Neural progenitor cell (in vitro differentiated cells): ENCODE measurements around the gene CCDC134. TPM values are rescaled to one million over a fixed set of nuclear protein-coding genes. Genes with fewer than 3 reads are reported as not detected.

Source experiments
- DNase-seq: peaks from one replicate; pipeline ENCODE4 v3.0.0-alpha.2; 2016; ENCODE audit warnings: low spot score
- H2AFZ ChIP-seq: fragments of 200-600 bp; sonication (generic); replicated peaks from 2 replicates; pipeline ENCODE4 v1.6.1; 2016; ENCODE audit warnings: antibody characterized with exemption
- H3F3A ChIP-seq: fragments of 200-600 bp; sonication (generic); 2 replicates; pipeline ENCODE4 v1.6.1; 2016; ENCODE audit warnings: antibody characterized with exemption, low read depth
- H3K27ac ChIP-seq: fragments of 200-600 bp; sonication (generic); 2 replicates; pipeline ENCODE4 v1.5.1; 2016; ENCODE audit warnings: mild to moderate bottlenecking
- H3K27me3 ChIP-seq: fragments of 200-600 bp; sonication (generic); 2 replicates; pipeline ENCODE4 v1.6.1; 2016; ENCODE audit warnings: mild to moderate bottlenecking, moderate library complexity
- H3K36me3 ChIP-seq: fragments of 200-600 bp; sonication (generic); 2 replicates; pipeline ENCODE4 v1.5.1; 2016
- H3K4me1 ChIP-seq: fragments of 200-600 bp; sonication (generic); 2 replicates; pipeline ENCODE4 v1.6.1; 2016; ENCODE audit warnings: mixed run types
- H3K4me2 ChIP-seq: fragments of 200-600 bp; sonication (generic); 2 replicates; pipeline ENCODE4 v1.6.1; 2016
- H3K4me3 ChIP-seq: fragments of 200-600 bp; sonication (generic); 2 replicates; pipeline ENCODE4 v1.5.1; 2016
- H3K79me2 ChIP-seq: fragments of 200-600 bp; sonication (generic); 2 replicates; pipeline ENCODE4 v1.6.1; 2016; ENCODE audit warnings: low read depth
- H3K9ac ChIP-seq: fragments of 200-600 bp; sonication (generic); 2 replicates; pipeline ENCODE4 v1.6.1; 2016
- H3K9me3 ChIP-seq: fragments of 200-600 bp; sonication (generic); 2 replicates; pipeline ENCODE4 v1.5.1; 2016; ENCODE audit warnings: low read depth
- H4K20me1 ChIP-seq: fragments of 200-600 bp; sonication (generic); 2 replicates; pipeline ENCODE4 v1.6.1; 2016; ENCODE audit warnings: low read depth
- H3K27ac Mint-ChIP-seq: 3 replicates; pipeline ENCODE4 v1.8.0; 2021; ENCODE audit warnings: mixed read lengths
- H3K27me3 Mint-ChIP-seq: 2 replicates; pipeline ENCODE4 v1.8.0; 2022; ENCODE audit warnings: low read depth, mild to moderate bottlenecking, inconsistent platforms, moderate library complexity, mixed read lengths; ENCODE audit not compliant: insufficient read depth
- H3K36me3 Mint-ChIP-seq: 3 replicates; pipeline ENCODE4 v1.8.0; 2021; ENCODE audit warnings: mixed read lengths
- H3K4me1 Mint-ChIP-seq: 3 replicates; pipeline ENCODE4 v1.8.0; 2021; ENCODE audit warnings: mixed read lengths
- H3K4me3 Mint-ChIP-seq: 3 replicates; pipeline ENCODE4 v1.8.0; 2021; ENCODE audit warnings: mild to moderate bottlenecking, moderate library complexity, mixed read lengths
- H3K9me3 Mint-ChIP-seq: 3 replicates; pipeline ENCODE4 v1.8.0; 2020; ENCODE audit warnings: mixed read lengths
- CTCF ChIP-seq: fragments of 200-600 bp; sonication (generic); IDR thresholded peaks from 2 replicates; pipeline ENCODE4 v1.5.1; 2017; ENCODE audit warnings: antibody characterized with exemption, mild to moderate bottlenecking
- EZH2 ChIP-seq: fragments of 200-600 bp; sonication (generic); IDR thresholded peaks from 2 replicates; pipeline ENCODE4 v1.6.1; 2017; ENCODE audit warnings: antibody characterized with exemption, mild to moderate bottlenecking, moderate library complexity
- EZH2phosphoT487 ChIP-seq: fragments of 200-600 bp; sonication (generic); IDR thresholded peaks from 2 replicates; pipeline ENCODE4 v1.6.1; 2017; ENCODE audit warnings: antibody characterized with exemption
- total RNA-seq: library from RNA; depleted of rRNA; stranded (reverse); fragments of >200 nt; gene quantifications from 2 replicates; pipeline ENCODE4 v1.2.3, GENCODE V29; 2015; ENCODE audit warnings: low replicate concordance

CCDC134 gene
- total RNA-seq, 1 donor from 2014 or later = 8.8 TPM

GRCh38 chr22:41781507-41781906, 19.0 kb upstream of the CCDC134 start:
- no peaks in the 10 kb centered on the region for H3K4me1 ChIP-seq
- no peak overlapping the region for H3K27ac ChIP-seq
- no peak overlapping the region for H3K4me3 Mint-ChIP-seq
- H4K20me1 ChIP-seq = no peaks in the 10 kb centered on the region
- no peak overlapping the region for H2AFZ ChIP-seq
- no peaks in the 10 kb centered on the region for H3K9me3 ChIP-seq
- H3F3A ChIP-seq = no peaks in the 10 kb centered on the region
- no peaks in the 10 kb centered on the region for H3K36me3 Mint-ChIP-seq
- TF ChIP-seq EZH2 = no peak
- TF ChIP-seq EZH2phosphoT487 = no peak
- TF ChIP-seq CTCF = no peak
- H3K4me2 ChIP-seq = no peak overlapping the region
- no peaks in the 10 kb centered on the region for H3K36me3 ChIP-seq
- H3K79me2 ChIP-seq = no peaks in the 10 kb centered on the region
- no peak for DNase-seq
- no peak overlapping the region for H3K4me3 ChIP-seq
- H3K27me3 Mint-ChIP-seq = peaks cover 2% of the 10 kb centered on the region
- H3K4me1 Mint-ChIP-seq = peaks cover under 1% of the 10 kb centered on the region
- H3K9me3 Mint-ChIP-seq = no peaks in the 10 kb centered on the region
- no peak overlapping the region for H3K27ac Mint-ChIP-seq
- no peaks in the 10 kb centered on the region for H3K27me3 ChIP-seq
- H3K9ac ChIP-seq = no peak overlapping the region

DNA sequence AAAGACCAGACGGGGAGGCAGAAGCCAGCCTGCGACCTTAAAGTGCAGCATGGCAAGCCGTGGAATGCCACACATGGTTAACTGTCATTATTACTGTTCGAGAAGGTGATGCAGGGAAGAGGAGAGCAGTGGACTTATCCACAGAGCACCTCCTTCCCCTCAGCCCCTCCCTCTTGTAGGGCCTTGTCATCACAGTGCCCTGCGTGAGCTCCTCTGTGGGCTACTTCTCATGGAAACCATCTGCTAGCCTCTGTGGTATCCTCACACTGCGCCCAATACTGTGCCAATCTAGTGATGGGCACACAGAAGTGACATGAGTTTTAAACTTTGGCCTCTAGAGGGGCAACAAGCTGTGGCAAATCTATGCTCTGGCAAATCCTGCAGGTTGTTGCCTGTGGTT, 18.2 kb upstream of the CCDC134 start:
- Mint-ChIP-seq H3K36me3 (no peaks in the 10 kb centered on the region), H3K27ac (no peak overlapping the region), H3K4me1 (no peaks in the 10 kb centered on the region), H3K9me3 (no peaks in the 10 kb centered on the region), H3K4me3 (no peak overlapping the region), H3K27me3 (peaks cover 2% of the 10 kb centered on the region)
- no peak for DNase-seq
- Histone ChIP-seq H3K36me3 (no peaks in the 10 kb centered on the region), H3K4me2 (no peak overlapping the region), H3K9me3 (no peaks in the 10 kb centered on the region), H3K27ac (no peak overlapping the region), H3K9ac (no peak overlapping the region), H3K27me3 (no peaks in the 10 kb centered on the region), H4K20me1 (no peaks in the 10 kb centered on the region), H3K4me3 (no peak overlapping the region), H3K79me2 (no peaks in the 10 kb centered on the region), H2AFZ (no peak overlapping the region), H3F3A (no peaks in the 10 kb centered on the region), H3K4me1 (no peaks in the 10 kb centered on the region)
- no peak for TF ChIP-seq EZH2
- TF ChIP-seq CTCF = no peak
- TF ChIP-seq EZH2phosphoT487 = no peak

DNA sequence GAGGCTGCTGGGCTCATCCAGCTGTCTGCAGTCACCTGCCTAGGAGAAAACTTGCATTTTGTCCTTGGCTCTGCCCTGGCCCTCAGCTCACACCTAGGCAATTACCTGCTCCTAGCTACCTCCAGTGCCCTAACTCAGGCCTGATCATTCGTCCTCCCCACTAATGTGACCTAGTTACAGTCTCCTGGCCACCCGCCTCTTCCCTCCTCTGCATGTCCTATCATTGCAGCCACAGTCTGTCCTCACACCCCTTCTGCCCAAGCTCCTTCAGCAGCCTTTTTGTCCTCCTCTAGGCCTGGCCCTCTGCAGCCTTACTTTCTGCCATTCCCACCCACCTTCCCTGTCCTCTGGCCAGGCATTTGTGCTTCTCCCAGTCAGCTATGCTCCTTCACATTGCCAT, 17.7 kb upstream of the CCDC134 start:
- no peak overlapping the region for H3K4me3 Mint-ChIP-seq
- H4K20me1 ChIP-seq = no peaks in the 10 kb centered on the region
- H3K27ac Mint-ChIP-seq = no peak overlapping the region
- no peaks in the 10 kb centered on the region for H3K36me3 ChIP-seq
- DNase-seq = no peak
- no peaks in the 10 kb centered on the region for H3K27me3 ChIP-seq
- H3K9me3 ChIP-seq = no peaks in the 10 kb centered on the region
- no peaks in the 10 kb centered on the region for H3K4me1 ChIP-seq
- TF ChIP-seq CTCF (no peak), EZH2 (no peak), EZH2phosphoT487 (no peak)
- H3K79me2 ChIP-seq = no peaks in the 10 kb centered on the region
- no peak overlapping the region for H3K4me2 ChIP-seq
- no peaks in the 10 kb centered on the region for H3K4me1 Mint-ChIP-seq
- H3K36me3 Mint-ChIP-seq = no peaks in the 10 kb centered on the region
- no peak overlapping the region for H2AFZ ChIP-seq
- no peaks in the 10 kb centered on the region for H3K9me3 Mint-ChIP-seq
- H3K4me3 ChIP-seq = no peak overlapping the region
- no peaks in the 10 kb centered on the region for H3F3A ChIP-seq
- H3K27me3 Mint-ChIP-seq = peaks cover 2% of the 10 kb centered on the region
- H3K9ac ChIP-seq = no peak overlapping the region
- no peak overlapping the region for H3K27ac ChIP-seq
